ENCODE data around the gene TRAPPC3. TPM values are rescaled to one million over a fixed set of nuclear protein-coding genes. Genes with fewer than 3 reads are reported as not detected.

The TRAPPC3 gene
- total and polyA plus RNA-seq, 9 of the 15 experiments (the other 6 are each of a cell fraction or from before 2014, with no cell fraction given) = 20.6 to 141 (median 112) TPM

DNA sequence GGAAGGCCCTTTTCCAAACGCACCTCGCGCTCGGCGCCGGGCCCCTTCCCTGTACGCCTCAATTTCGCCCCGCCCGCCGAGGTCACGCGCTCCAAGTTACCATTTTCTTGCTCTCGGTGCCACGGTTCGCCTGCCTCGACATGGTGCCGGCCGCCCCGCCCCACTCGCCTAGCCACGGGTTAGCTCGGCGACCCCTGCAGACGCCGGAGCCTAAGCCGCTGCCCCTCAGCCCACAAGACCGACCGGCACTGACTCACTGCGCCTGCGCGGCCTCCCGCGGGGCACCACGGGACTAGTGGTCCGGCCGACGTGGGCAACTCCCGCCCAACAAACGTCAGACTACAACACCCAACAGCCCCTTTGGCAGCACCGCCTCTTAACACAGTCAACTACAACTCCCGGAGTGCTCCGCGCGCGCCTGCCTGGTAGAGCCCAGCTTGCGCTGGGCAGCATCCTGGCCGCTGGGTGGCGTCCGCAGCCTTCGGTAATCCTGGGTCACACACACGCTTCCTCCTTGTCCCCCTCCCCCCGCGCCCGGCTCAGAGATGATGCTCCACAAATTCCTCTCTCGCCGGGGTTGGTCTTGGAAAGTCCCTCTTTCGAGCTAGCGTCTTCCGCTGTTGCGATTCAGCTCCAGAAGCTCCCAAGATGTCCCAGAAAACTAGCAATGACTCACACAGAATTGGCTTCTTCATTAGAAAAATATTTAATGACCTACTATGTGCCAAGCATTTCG, at the start of gene TRAPPC3 (continued):
- TF ChIP-seq ZNF609 (CRISPR knock-in tag; IDR thresholded peaks at IDR 0.05; ENCODE audit: borderline replicate concordance) (peak; percentile 96), HDAC3 (IDR thresholded peaks at IDR 0.05; ENCODE audit: borderline replicate concordance, partially characterized antibody) (no peak), HOXB6 (CRISPR knock-in tag; IDR thresholded peaks at IDR 0.05; ENCODE audit: borderline replicate concordance) (no peak), KDM1A (IDR thresholded peaks at IDR 0.05) (peak in 1 of 2 experiments; percentile 86; a peak in 3 of 4 replicates), XRCC5 (IDR thresholded peaks at IDR 0.05; ENCODE audit: low read depth, low read length) (peak; percentile 86), RBM39 (optimal IDR thresholded peaks at IDR 0.05; ENCODE audit: low read depth, low read length) (no peak), STAG1 (CRISPR knock-in tag; IDR thresholded peaks at IDR 0.05; ENCODE audit: borderline replicate concordance) (no peak; the same call in 1 of the 2 replicates), MBD1 (CRISPR knock-in tag; IDR thresholded peaks at IDR 0.05) (no peak), MCM5 (IDR thresholded peaks at IDR 0.05; ENCODE audit: low read depth) (no peak), ZNF12 (CRISPR knock-in tag; IDR thresholded peaks at IDR 0.05) (peak; percentile 55; the same call in 1 of the 2 replicates), CEBPZ (IDR thresholded peaks at IDR 0.05; ENCODE audit: borderline replicate concordance, low read depth, low read length) (no peak), ZNF165 (CRISPR knock-in tag; IDR thresholded peaks at IDR 0.05; ENCODE audit: borderline replicate concordance) (0 out of 2 replicates have a peak, but pooled peaks have one; percentile 52), ZNF197 (CRISPR knock-in tag; IDR thresholded peaks at IDR 0.05; ENCODE audit: low read depth) (0 out of 2 replicates have a peak, but pooled peaks have one; percentile 82)
- TF ChIP-seq, protein P1, sequence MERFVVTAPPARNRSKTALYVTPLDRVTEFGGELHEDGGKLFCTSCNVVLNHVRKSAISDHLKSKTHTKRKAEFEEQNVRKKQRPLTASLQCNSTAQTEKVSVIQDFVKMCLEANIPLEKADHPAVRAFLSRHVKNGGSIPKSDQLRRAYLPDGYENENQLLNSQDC (CRISPR knock-in tag; IDR thresholded peaks at IDR 0.05) = no peak
- TF ChIP-seq, protein P2, sequence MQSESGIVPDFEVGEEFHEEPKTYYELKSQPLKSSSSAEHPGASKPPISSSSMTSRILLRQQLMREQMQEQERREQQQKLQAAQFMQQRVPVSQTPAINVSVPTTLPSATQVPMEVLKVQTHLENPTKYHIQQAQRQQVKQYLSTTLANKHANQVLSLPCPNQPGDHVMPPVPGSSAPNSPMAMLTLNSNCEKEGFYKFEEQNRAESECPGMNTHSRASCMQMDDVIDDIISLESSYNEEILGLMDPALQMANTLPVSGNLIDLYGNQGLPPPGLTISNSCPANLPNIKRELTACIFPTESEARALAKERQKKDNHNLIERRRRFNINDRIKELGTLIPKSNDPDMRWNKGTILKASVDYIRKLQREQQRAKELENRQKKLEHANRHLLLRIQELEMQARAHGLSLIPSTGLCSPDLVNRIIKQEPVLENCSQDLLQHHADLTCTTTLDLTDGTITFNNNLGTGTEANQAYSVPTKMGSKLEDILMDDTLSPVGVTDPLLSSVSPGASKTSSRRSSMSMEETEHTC (IDR thresholded peaks at IDR 0.05) = peak; percentile 90

All from K562 (cell line).